IPS-18a (cell line): ENCODE measurements around the gene IMMP1L.
A peak's percentile ranks its signal among the peaks of the same experiment; 100 is the strongest.

Experiments used
- H3K27ac ChIP-seq: one replicate; pipeline ENCODE4 v1.5.1; 2013; ENCODE audit warnings: low read length
- H3K27me3 ChIP-seq: one replicate; pipeline ENCODE4 v1.6.1; 2013; ENCODE audit warnings: mild to moderate bottlenecking, low read length; ENCODE audit not compliant: control insufficient read depth, insufficient read depth
- H3K36me3 ChIP-seq: one replicate; pipeline ENCODE4 v1.6.1; 2013; ENCODE audit warnings: low read depth, low read length; ENCODE audit not compliant: control insufficient read depth
- H3K4me1 ChIP-seq: one replicate; pipeline ENCODE4 v1.6.1; 2013; ENCODE audit warnings: low read depth, low read length; ENCODE audit not compliant: control insufficient read depth
- H3K4me3 ChIP-seq: one replicate; pipeline ENCODE4 v1.5.1; 2013; ENCODE audit warnings: low read length
- H3K9ac ChIP-seq: one replicate; pipeline ENCODE4 v1.6.1; 2013; ENCODE audit warnings: mild to moderate bottlenecking, low read length, moderate library complexity
- H3K9me3 ChIP-seq: one replicate; pipeline ENCODE4 v1.6.1; 2013; ENCODE audit warnings: low read depth, low read length; ENCODE audit not compliant: control insufficient read depth

IMMP1L gene

GRCh38 chr11:31421820-31422219, 87.6 kb downstream of the IMMP1L start:
- Histone ChIP-seq H3K27ac (peak overlapping the region; percentile 69), H3K9me3 (no peaks in the 10 kb centered on the region), H3K9ac (peak overlapping the region; percentile 34), H3K4me1 (peaks cover 72% of the 10 kb centered on the region), H3K27me3 (no peaks in the 10 kb centered on the region), H3K36me3 (no peaks in the 10 kb centered on the region), H3K4me3 (peak overlapping the region; percentile 31)

DNA sequence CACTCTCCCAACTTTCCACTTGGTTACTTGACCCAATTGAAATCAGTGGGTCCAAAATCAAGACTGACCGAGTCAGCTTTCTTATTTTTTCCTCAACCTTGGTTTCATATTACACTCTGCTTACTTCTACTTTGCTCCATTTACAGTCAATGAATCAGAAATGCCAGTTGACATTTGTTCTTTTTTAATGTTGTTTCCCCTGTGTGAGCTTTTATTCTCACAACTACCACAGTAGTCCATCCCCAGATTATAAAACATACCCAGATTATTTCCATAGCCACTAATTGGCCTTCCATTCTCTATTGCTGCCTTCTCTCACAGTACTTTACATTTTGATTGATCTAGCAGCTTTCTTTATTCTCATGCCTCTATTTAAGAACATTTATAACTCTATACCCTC, 89.8 kb downstream of the IMMP1L start:
- no peaks in the 10 kb centered on the region for H3K9me3 ChIP-seq
- H3K36me3 ChIP-seq: no peaks in the 10 kb centered on the region
- H3K27ac ChIP-seq: no peak overlapping the region
- H3K4me1 ChIP-seq: peaks cover 73% of the 10 kb centered on the region
- H3K4me3 ChIP-seq: no peak overlapping the region
- H3K27me3 ChIP-seq: no peaks in the 10 kb centered on the region
- no peak overlapping the region for H3K9ac ChIP-seq

GRCh38 chr11:31419138-31419537, 90.3 kb downstream of the IMMP1L start:
- peaks cover 71% of the 10 kb centered on the region for H3K4me1 ChIP-seq
- no peak overlapping the region for H3K27ac ChIP-seq
- H3K9ac ChIP-seq: no peak overlapping the region
- H3K9me3 ChIP-seq: no peaks in the 10 kb centered on the region
- no peaks in the 10 kb centered on the region for H3K27me3 ChIP-seq
- no peak overlapping the region for H3K4me3 ChIP-seq
- no peaks in the 10 kb centered on the region for H3K36me3 ChIP-seq

GRCh38 chr11:31417816-31418215, 91.6 kb downstream of the IMMP1L start:
- Histone ChIP-seq H3K4me1 (peaks cover 66% of the 10 kb centered on the region), H3K9me3 (no peaks in the 10 kb centered on the region)

DNA sequence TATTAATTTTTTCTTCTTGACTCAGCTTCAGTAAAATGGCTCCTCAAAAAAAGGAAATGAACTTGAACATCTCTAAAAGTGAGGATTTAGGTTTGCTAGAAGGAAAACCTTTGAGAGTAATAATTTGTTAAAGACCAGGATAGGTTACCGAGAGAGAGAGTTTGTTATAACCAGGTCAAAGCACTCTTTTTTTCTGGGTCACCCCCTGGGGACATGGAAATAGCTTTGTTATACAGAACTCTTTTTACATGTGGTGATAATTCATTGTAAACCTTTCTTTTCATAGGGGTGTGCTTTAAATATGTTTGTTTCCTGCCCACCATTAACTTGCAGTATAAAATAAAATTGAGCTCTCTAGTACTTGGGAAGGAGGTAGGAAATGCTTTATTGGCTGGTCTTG, 92.1 kb downstream of the IMMP1L start:
- H3K36me3 ChIP-seq: no peaks in the 10 kb centered on the region
- H3K9me3 ChIP-seq: no peaks in the 10 kb centered on the region
- no peak overlapping the region for H3K27ac ChIP-seq
- H3K4me1 ChIP-seq: peaks cover 61% of the 10 kb centered on the region
- no peaks in the 10 kb centered on the region for H3K27me3 ChIP-seq
- peak overlapping the region; percentile 3 for H3K4me3 ChIP-seq
- no peak overlapping the region for H3K9ac ChIP-seq

More at GRCh38 chr11:31417816-31418215, 91.6 kb downstream of the IMMP1L start:
- Histone ChIP-seq H3K27me3 (no peaks in the 10 kb centered on the region), H3K9ac (no peak overlapping the region), H3K4me3 (peak overlapping the region; percentile 3), H3K36me3 (no peaks in the 10 kb centered on the region), H3K27ac (no peak overlapping the region)

DNA sequence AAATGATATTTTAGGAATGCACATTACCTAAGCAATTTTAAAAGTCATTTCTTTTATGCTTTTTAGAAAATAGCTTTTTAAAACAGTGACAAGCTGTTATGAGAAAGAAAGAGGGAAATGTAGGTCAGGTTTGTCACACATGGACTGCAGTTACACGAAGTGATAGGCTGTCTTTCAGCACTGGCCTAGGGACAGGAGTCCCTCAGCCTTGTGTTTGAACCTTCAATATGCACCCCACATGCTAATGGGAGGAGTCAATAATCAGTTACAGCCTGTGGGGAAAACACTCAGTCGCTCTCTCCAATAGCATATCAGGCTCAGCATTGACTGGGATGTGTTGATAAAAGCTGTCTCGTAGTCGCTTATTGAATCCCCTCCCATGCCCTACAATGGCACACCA, 94.0 kb downstream of the IMMP1L start:
- Histone ChIP-seq H3K4me1 (peaks cover 42% of the 10 kb centered on the region), H3K27ac (no peak overlapping the region), H3K9ac (no peak overlapping the region), H3K9me3 (no peaks in the 10 kb centered on the region), H3K36me3 (no peaks in the 10 kb centered on the region), H3K27me3 (no peaks in the 10 kb centered on the region), H3K4me3 (no peak overlapping the region)

- H3K27me3 ChIP-seq: no peaks in the 10 kb centered on the region
These were observed 95.1 kb downstream of the IMMP1L start for GRCh38 chr11:31414338-31414737.

DNA sequence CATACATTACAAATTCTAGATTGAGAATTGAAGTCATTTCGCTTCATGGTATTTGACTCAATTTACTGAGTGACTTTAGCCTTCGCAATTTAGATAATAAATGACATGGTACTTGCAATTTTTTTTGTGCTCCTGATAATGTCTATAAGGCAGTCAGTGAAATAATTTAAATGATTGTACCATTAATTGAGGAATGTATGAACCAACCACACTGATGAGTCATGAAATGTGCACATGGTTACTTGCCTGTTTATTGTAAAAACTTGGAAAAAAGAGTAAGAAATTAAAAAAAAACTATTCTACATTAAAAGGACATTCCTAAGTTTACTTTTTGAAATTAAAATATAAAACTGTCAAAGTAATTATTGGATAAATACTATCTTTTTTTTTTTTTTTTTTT, 96.5 kb downstream of the IMMP1L start:
- Histone ChIP-seq H3K27me3 (no peaks in the 10 kb centered on the region), H3K27ac (no peak overlapping the region), H3K36me3 (no peaks in the 10 kb centered on the region), H3K9ac (no peak overlapping the region), H3K9me3 (no peaks in the 10 kb centered on the region), H3K4me3 (no peak overlapping the region), H3K4me1 (peaks cover 17% of the 10 kb centered on the region)

More at GRCh38 chr11:31414338-31414737, 95.1 kb downstream of the IMMP1L start:
- no peaks in the 10 kb centered on the region for H3K36me3 ChIP-seq
- H3K9ac ChIP-seq: no peak overlapping the region
- H3K4me1 ChIP-seq: peaks cover 31% of the 10 kb centered on the region
- H3K4me3 ChIP-seq: no peak overlapping the region
- H3K9me3 ChIP-seq: no peaks in the 10 kb centered on the region
- no peak overlapping the region for H3K27ac ChIP-seq

DNA sequence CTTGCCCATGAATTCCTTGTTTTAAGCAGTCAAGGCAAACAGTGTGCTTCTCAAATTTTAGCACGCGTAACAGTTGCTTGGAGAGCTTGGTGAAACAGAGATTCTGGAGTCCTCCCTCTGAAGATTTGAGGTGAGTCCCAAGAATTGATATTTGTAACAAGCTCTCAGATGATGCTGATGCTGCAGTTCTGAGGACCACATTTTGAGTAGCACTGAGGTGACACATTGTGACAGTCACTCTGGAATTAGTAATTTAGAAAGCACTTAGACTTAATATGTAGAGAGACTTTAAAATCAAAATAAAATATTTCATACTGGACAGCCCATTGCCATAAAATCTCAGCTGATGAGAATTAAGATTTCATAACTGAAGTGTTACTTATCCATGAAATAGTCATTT, 101.2 kb downstream of the IMMP1L start:
- Histone ChIP-seq H3K27ac (no peak overlapping the region), H3K9ac (no peak overlapping the region), H3K4me1 (no peaks in the 10 kb centered on the region), H3K9me3 (no peaks in the 10 kb centered on the region), H3K27me3 (no peaks in the 10 kb centered on the region), H3K4me3 (no peak overlapping the region), H3K36me3 (no peaks in the 10 kb centered on the region)

DNA sequence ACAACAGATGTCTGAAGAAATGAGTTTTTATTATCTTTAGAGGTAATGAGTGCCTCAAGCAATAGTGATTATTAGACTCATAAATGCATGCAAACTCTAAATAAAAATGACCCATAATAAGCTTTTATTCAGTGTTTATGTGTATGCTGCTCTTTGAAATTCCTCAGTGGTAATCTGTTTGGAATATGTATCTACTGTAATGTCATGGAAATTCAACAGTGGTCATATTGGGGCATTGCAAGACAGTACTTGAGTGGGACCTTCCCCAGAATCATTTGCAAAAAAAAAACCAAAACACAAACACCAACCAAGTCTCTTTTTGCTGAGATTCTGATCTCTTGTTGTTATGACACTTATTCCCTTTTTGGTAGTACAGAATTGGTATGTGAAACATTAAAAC, 104.8 kb downstream of the IMMP1L start:
- Histone ChIP-seq H3K27me3 (no peaks in the 10 kb centered on the region), H3K27ac (no peak overlapping the region), H3K4me3 (no peak overlapping the region), H3K4me1 (no peaks in the 10 kb centered on the region), H3K9me3 (no peaks in the 10 kb centered on the region), H3K36me3 (no peaks in the 10 kb centered on the region), H3K9ac (no peak overlapping the region)

GRCh38 chr11:31397239-31397834, 112.1 kb downstream of the IMMP1L start:
- Histone ChIP-seq H3K36me3 (no peaks in the 10 kb centered on the region), H3K4me1 (no peaks in the 10 kb centered on the region), H3K27me3 (no peaks in the 10 kb centered on the region), H3K9me3 (no peaks in the 10 kb centered on the region), H3K27ac (no peak overlapping the region), H3K4me3 (no peak overlapping the region), H3K9ac (no peak overlapping the region)

- Histone ChIP-seq H3K4me3 (no peak overlapping the region), H3K9ac (no peak overlapping the region), H3K36me3 (no peaks in the 10 kb centered on the region), H3K9me3 (no peaks in the 10 kb centered on the region), H3K27ac (no peak overlapping the region), H3K4me1 (peaks cover 8% of the 10 kb centered on the region), H3K27me3 (no peaks in the 10 kb centered on the region)
These were observed 122.0 kb downstream of the IMMP1L start for GRCh38 chr11:31387379-31387778.
